Dermis blood vessel endothelial cell (primary cell): ENCODE results near the gene NUDT6. TPM values are rescaled to one million over a fixed set of nuclear protein-coding genes. Genes with fewer than 3 reads are reported as not detected.
A peak's percentile ranks its signal among the peaks of the same experiment; 100 is the strongest.
"Not testable (repeated sequence)": the region's sequence is repeated elsewhere in the genome, so short reads cannot be mapped to it uniquely, and the experiment has no call there.

ENCODE experiments used
- DNase-seq: peaks from one replicate; pipeline ENCODE4 v3.0.0; 2010
- total RNA-seq: library from RNA; depleted of rRNA; stranded (reverse); fragments of >200 nt; gene quantifications from 2 replicates; pipeline ENCODE4 v1.2.3, GENCODE V29; 2014

NUDT6 gene
- total RNA-seq, 1 donor from 2014 or later, result 10.0 TPM

- DNase-seq, result no peak
Measured at GRCh38 chr4:122875949-122876348, 46.4 kb downstream of the NUDT6 start.

DNA sequence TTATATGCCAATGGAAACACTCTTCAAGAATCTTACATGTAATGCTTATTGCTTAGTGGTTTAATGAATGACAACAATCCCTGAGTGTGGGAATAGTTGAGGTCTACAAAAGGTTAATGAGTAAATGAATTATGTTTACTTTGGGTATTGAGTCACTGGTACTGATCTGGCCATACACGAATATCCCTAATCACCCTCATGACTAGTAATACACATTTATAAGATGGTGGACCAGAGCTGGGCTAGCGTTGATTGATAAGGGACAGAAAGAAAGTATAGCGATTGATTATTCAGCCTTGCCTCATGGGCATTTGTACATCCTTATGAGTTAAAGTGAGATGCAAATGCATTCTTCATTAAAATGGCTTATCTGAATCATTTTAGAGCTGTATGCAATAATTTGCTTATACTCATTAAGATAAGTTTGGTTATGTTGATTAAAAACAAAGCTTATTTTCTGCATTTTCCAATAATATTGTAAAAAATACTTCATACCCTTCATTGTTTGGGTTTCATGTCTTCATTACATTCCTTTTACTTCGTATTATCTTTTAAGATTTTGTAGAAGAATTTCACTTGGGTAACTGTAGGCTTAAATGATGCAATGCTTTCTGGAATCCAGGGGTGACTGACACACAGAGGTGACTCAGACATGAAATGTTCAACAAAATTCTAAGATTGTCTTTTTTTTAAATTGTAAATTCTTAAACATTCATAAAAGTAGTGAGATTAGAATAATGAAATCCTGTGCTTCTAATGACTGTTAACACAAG, 48.4 kb downstream of the NUDT6 start:
- DNase-seq, result peak; percentile 44

DNA sequence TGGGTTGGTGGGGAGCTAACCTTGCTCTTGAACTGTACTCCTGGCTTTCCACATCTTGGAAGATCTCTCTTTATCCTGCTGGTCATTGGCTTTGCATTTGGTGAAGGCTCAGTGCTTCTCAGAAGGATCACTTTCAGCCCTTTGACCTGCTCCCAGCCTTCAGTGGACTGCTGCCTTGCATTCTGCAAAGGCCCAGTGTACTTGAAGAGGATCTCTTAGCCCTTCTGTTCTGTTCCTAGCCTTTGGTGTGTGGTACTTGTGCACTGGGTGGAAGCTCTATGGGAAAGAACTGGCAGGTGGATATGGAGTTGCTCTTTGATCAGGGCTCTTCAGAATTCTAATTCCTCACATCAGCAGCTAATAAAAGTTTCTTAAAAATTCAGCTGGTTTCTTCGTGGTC, 49.3 kb downstream of the NUDT6 start:
- no peak for DNase-seq

DNA sequence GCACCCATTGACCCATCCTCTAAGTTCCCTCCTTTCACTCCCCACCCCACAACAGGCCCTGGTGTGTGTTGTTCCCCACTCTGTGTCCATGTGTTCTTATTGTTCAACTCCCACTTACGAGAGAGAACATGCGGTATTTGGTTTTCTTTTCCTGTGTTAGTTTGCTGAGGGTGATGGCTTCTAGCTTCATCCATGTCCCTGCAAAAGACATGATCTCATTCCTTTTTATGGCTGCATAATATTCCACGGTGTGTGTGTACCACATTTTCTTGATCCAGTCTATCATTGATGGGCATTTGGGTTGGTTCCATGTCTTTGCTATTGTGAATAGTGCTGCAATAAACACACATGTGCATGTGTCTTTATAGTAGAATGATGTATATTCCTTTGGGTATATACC, 54.2 kb downstream of the NUDT6 start:
- DNase-seq, result not testable (repeated sequence)

- no peak for DNase-seq
Measured at GRCh38 chr4:122865425-122865824, 57.0 kb downstream of the NUDT6 start.

DNA sequence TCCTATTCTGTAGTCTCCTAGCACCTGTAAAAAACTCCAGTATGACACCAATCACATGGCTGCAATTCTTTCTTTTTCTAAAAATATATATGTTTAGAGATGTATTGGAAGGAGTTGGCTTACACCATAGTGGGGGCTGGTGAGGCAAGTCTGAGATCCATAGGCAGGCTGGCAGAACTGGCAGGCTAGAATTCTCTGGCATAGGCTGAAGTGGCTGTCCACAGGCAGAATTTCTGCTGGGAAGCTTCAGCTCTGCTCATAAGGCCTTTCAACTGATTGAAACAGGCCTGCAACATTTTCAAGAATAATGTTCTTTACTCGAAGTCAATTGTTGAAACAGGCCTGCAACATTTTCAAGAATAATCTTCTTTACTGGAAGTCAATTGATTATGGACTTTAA, 58.8 kb downstream of the NUDT6 start:
- DNase-seq, result no peak

GRCh38 chr4:122861172-122861943, 61.0 kb downstream of the NUDT6 start:
- DNase-seq, result no peak

DNA sequence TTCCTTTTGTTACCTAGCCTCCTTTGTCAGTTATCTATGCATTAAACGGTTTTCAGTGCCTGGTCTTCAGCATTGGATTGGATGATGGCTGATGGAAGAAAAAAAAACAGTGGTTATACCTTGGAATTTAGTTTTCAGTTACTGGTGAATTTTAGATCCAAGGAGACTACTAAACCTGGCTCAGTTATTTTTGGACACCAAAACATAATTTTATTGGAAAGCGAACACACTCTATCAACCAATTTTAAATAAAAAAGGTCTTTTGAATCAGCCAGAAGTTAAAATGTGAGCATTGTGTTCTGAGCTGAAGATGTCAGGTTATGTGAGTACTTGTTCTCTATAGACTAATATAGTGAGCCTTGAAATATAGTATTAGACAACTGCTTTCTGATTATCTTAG, 63.7 kb downstream of the NUDT6 start:
- no peak for DNase-seq

DNA sequence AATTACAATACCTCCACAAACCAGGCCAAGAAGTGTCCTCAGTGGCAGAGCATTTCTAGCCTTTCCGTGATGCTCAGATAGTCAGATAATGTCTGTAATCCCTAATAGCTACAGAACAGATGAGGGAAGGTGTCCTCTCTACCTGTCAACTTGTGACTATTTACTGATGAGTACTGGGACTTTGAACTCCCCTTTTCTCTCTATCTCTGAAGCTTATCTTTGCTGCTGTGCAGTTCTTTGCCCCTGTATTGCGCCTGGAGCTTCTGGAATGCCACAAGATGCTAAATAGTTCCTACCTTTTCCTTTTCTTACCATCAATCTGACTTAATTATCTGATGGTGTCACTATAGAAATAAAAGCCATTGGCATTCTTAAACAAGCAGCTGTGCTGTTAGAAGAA, 65.2 kb downstream of the NUDT6 start:
- DNase-seq, result no peak

GRCh38 chr4:122855353-122855890, 67.0 kb downstream of the NUDT6 start:
- DNase-seq, result peak; percentile 69

- DNase-seq, result no peak
Measured at GRCh38 chr4:122854447-122855352, 67.7 kb downstream of the NUDT6 start.

DNA sequence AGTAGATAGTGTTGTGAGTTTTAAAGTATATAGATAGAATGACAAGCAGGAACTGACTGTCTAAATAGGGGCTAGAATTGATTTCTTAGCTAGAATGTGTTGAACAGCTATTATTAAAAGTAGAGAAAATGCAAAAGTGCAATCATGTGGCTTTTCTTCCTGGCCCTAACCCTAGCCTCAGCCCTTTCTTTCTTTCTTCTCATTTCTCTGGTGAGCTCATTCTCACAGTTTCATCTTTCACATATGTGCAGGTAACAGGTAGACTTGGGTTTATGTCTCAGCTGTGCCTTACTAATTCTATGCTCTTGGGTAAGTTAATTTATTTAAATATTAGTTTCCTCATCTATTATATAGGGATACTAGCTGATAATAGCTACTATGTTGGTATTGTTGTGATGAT, 70.8 kb downstream of the NUDT6 start:
- DNase-seq, result no peak

DNA sequence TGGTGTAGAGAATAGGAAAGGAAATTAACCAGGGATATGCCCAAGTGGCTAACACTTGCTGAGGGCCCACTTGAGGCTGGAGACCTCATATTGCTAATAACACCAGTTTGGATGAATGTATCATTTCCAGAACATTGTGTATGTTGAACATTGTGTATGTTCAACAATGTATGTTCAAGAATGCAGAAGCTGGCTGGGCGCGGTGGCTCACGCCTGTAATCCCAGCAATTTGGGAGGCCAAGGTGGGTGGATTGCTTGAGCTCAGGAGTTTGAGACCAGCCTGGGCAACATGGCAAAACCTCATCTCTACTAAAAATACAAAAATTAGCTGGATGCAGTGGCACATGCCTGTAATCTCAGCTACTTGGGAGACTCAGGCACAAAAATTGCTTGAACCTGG, 72.6 kb downstream of the NUDT6 start:
- DNase-seq, result not testable (repeated sequence)

GRCh38 chr4:122847931-122848330, 74.5 kb downstream of the NUDT6 start:
- DNase-seq, result no peak

DNA sequence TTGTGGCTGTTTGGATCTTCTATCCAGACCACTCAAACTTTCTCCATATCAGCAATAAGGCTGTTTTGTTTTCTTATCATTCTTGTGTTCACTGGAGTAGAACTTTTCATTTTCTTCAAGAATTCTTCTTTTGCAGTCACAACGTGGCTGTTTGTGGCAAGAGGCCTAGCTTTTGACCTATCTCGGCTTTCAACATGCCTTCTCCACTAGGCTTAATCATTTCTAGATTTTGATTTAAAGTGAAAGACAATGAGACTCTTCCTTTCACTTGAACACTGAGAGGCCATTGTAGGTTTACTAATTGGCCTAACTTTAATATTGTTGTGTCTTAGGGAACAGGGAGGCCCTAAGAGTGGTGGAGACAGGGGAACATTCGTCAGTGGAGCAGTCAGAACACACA, 76.6 kb downstream of the NUDT6 start:
- no peak for DNase-seq

DNA sequence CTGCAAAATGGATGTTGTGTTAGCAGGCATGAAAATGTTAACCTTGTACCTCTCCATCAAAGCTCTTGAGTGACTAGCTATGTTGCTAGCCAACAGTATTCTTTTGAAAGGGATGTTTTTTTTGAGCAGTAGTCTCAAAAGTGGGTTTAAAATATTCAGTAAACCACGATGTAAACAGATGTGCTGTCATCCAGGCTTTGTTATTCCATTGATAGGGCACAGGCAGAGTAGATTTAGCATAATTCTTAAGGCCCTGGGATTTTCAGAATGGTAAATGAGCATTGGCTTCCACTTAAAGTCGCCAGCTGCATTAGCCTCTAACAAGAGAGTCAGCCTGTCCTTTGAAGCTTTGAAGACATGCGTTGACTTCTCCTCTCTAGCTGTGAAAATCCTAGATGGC, 77.3 kb downstream of the NUDT6 start:
- DNase-seq, result no peak

GRCh38 chr4:122844391-122844790, 78.0 kb downstream of the NUDT6 start:
- not testable (repeated sequence) for DNase-seq

DNA sequence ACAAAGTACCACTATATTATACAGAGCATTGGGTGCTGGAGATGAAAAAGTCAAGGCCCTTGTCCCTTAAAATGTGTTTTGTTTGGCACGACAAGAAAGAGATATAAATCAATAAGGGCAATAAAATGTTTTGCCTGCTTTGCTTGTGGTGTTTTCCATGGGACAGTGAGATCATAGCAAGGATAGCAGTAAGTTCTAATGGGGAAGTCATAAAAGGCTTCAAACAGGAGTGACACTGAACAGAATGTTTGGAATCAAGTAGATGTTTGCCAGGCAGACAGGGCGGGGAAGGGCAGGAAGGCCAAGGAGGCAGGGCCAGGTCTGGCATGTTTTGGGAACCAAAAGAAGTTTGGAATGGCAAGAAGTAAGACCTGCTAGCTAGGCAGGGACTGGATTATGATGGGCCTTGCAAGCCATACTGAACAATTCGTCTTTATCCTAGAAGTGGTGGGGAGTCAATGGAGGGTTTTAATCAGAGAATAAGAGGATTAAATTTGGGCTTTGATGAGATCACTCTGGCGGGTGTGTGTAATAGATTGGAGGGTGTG, 79.3 kb downstream of the NUDT6 start:
- no peak for DNase-seq
